Panc1 (cell line): Measurements from ENCODE around the gene SOX5. TPM values are rescaled to one million over a fixed set of nuclear protein-coding genes. Genes with fewer than 3 reads are reported as not detected.
"Not testable (repeated sequence)": the region's sequence is repeated elsewhere in the genome, so short reads cannot be mapped to it uniquely, and the experiment has no call there.

ENCODE experiments used
- ATAC-seq: fragments of 200-7000 bp; cut with Tn5 transposase; 2 replicates; pipeline ENCODE4 v1.9.1; 2020; ENCODE audit warnings: mild to moderate bottlenecking, moderate library complexity
- BruUV-seq: library from RNA; stranded (reverse); fragments of 400-500 nt; replicated peaks from 2 replicates; lab custom pipeline; 2021; lab: Mats Ljungman, UMichigan
- CTCF ChIA-PET: fragments of 300-600 bp; sonication (Branson Sonifier 250); formaldehyde crosslinking; loops from one replicate; lab custom pipeline; 2022; ENCODE audit warnings: antibody characterized with exemption; lab: Charles Lee
- POLR2A ChIA-PET: fragments of 300-600 bp; sonication (Branson Sonifier 250); formaldehyde crosslinking; loops from one replicate; lab custom pipeline; 2022; ENCODE audit warnings: antibody characterized with exemption; lab: Charles Lee
- DNase-seq: peaks from one replicate; pipeline ENCODE4 v3.0.0-alpha.2; 2010; ENCODE audit warnings: low read depth, low spot score
- H3K27ac ChIP-seq: 2 replicates; pipeline ENCODE4 v1.5.1; 2011; ENCODE audit warnings: mild to moderate bottlenecking, low read length, inconsistent platforms
- H3K27me3 ChIP-seq: fragments of 200-500 bp; sonication (Bioruptor generic); 2 replicates; pipeline ENCODE4 v1.6.0; 2014; ENCODE audit warnings: low read length, inconsistent platforms; ENCODE audit not compliant: control insufficient read depth, insufficient read depth
- H3K36me3 ChIP-seq: fragments of 200-500 bp; sonication (Bioruptor generic); 2 replicates; pipeline ENCODE4 v1.5.1; 2014; ENCODE audit warnings: inconsistent platforms, mild to moderate bottlenecking, low read length, moderate library complexity; ENCODE audit not compliant: control insufficient read depth, insufficient read depth
- H3K4me1 ChIP-seq: 2 replicates; pipeline ENCODE4 v1.5.1; 2011; ENCODE audit warnings: inconsistent platforms, mild to moderate bottlenecking, low read length, moderate library complexity; ENCODE audit not compliant: control insufficient read depth, insufficient read depth
- H3K4me3 ChIP-seq, 2 experiments: 2 replicates each; pipeline ENCODE4 v1.5.1; 2011 to 2012; ENCODE audit warnings: low read depth in 2 of 2, low read length in 2 of 2, mild to moderate bottlenecking in 2 of 2, inconsistent platforms in 1 of 2, moderate library complexity in 1 of 2
- H3K9me3 ChIP-seq: fragments of 200-500 bp; sonication (Bioruptor generic); 2 replicates; pipeline ENCODE4 v1.5.1; 2014; ENCODE audit warnings: low read depth, mild to moderate bottlenecking, inconsistent platforms, low read length, moderate library complexity; ENCODE audit not compliant: control insufficient read depth, insufficient read depth
- CTCF ChIP-seq: fragments of 450-650 bp; IDR thresholded peaks from 2 replicates; pipeline ENCODE4 v1.5.1; 2017; ENCODE audit warnings: mild to moderate bottlenecking
- POLR2AphosphoS5 ChIP-seq: IDR thresholded peaks from 2 replicates; pipeline ENCODE4 v1.6.1; 2012; ENCODE audit warnings: mild to moderate bottlenecking, low read depth, low read length, moderate library complexity
- SIN3A ChIP-seq: IDR thresholded peaks from 2 replicates; pipeline ENCODE4 v1.6.1; 2012; ENCODE audit warnings: low read depth, mild to moderate bottlenecking, low read length, moderate library complexity, borderline replicate concordance; ENCODE audit not compliant: insufficient read depth
- TCF7L2 ChIP-seq: IDR thresholded peaks from 2 replicates; pipeline ENCODE4 v1.6.1; 2011; ENCODE audit warnings: mild to moderate bottlenecking, low read depth, low read length, inconsistent platforms
- in situ Hi-C: cut with HindIII; loops from 2 replicates; pipeline ENCODE4 v1.10.0; 2016; ENCODE audit warnings: low sequenced_read_pairs, low pct_unique_long_range_greater_than_20kb
- intact Hi-C: fragments of 100-400 bp; cut with micrococcal nuclease; formaldehyde crosslinking; loops from one replicate; pipeline ENCODE4 v1.10.0; 2022; ENCODE audit not compliant: unreplicated experiment
- total RNA-seq: library from RNA; stranded (reverse); gene quantifications from one replicate; pipeline ENCODE4 v1.2.1, GENCODE V29; 2021; ENCODE audit not compliant: unreplicated experiment
- TF ChIP-seq, protein P1 (sequence below), 2 experiments: IDR thresholded peaks; 2 replicates each; pipeline ENCODE4 v1.6.1; 2011 to 2012; ENCODE audit warnings: low read depth in 2 of 2, control low read depth in 1 of 2, low read length in 1 of 2, mild to moderate bottlenecking in 1 of 2, moderate library complexity in 1 of 2; ENCODE audit not compliant: insufficient read depth in 1 of 2

SOX5 gene
- total RNA-seq, 1 experiment from 2014 or later = 0.23 TPM

DNA sequence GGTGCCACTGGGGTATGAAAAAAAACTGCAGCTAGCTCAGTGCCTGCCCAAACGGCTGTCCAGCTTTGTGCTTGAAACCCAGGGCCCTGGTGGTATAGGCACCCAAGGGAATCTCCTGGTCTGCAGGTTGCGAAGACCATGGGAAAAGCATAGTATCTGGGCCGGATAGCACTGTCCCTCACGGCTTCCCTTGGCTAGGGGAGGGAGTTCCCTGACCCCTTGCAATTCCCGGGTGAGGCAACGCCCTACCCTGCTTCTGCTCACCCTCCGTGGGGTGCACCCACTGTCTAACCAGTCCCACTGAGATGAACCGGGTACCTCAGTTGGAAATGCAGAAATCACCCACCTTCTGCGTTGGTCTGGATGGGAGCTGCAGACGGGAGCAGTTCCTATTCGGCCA lies 124.3 kb downstream of the SOX5 start:
- CTCF ChIA-PET, BruUV-seq, H3K4me3 ChIP-seq, intact Hi-C loops, H3K27ac ChIP-seq, ATAC-seq, H3K36me3 ChIP-seq, H3K4me1 ChIP-seq, POLR2A ChIA-PET, H3K27me3 ChIP-seq, H3K9me3 ChIP-seq, DNase-seq, in situ Hi-C loops: not testable (repeated sequence)

DNA sequence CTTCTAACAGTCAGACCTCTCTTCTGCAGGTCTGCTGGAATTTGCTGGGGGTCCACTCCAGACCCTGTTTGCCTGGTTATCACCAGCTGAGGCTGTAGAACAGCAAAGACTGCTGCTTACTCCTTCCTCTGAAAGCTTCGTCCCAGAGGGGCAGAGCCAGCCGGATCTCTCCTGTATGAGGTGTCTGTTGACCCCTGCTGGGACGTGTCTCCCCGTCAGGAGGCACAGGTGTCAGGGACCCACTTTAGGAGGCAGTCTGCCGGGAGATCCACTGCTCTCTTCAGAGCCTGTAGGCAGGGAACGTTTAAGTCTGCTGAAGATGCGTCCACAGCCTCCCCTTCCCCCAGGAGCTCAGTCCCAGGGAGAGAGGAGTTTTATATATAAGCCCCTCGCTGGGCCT lies 125.1 kb downstream of the SOX5 start:
- Histone ChIP-seq H3K27ac (no peak overlapping the region), H3K4me1 (no peaks in the 10 kb centered on the region), H3K27me3 (no peaks in the 10 kb centered on the region), H3K36me3 (no peaks in the 10 kb centered on the region), H3K4me3 (no peak overlapping the region), H3K9me3 (no peaks in the 10 kb centered on the region)
- in situ Hi-C loops (no loop called here), intact Hi-C loops (no loop called here)
- ATAC-seq (no peak), DNase-seq (no peak)
- TF ChIP-seq TCF7L2 (no peak), POLR2AphosphoS5 (no peak), CTCF (no peak), SIN3A (no peak)
- TF ChIP-seq, protein P1, sequence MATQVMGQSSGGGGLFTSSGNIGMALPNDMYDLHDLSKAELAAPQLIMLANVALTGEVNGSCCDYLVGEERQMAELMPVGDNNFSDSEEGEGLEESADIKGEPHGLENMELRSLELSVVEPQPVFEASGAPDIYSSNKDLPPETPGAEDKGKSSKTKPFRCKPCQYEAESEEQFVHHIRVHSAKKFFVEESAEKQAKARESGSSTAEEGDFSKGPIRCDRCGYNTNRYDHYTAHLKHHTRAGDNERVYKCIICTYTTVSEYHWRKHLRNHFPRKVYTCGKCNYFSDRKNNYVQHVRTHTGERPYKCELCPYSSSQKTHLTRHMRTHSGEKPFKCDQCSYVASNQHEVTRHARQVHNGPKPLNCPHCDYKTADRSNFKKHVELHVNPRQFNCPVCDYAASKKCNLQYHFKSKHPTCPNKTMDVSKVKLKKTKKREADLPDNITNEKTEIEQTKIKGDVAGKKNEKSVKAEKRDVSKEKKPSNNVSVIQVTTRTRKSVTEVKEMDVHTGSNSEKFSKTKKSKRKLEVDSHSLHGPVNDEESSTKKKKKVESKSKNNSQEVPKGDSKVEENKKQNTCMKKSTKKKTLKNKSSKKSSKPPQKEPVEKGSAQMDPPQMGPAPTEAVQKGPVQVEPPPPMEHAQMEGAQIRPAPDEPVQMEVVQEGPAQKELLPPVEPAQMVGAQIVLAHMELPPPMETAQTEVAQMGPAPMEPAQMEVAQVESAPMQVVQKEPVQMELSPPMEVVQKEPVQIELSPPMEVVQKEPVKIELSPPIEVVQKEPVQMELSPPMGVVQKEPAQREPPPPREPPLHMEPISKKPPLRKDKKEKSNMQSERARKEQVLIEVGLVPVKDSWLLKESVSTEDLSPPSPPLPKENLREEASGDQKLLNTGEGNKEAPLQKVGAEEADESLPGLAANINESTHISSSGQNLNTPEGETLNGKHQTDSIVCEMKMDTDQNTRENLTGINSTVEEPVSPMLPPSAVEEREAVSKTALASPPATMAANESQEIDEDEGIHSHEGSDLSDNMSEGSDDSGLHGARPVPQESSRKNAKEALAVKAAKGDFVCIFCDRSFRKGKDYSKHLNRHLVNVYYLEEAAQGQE (IDR thresholded peaks at IDR 0.05; ENCODE audit: insufficient read depth in 1 of 2, low read depth in 2 of 2, low read length in 1 of 2) = no peak
- POLR2A ChIA-PET = no interaction called here
- no TSS peak for BruUV-seq
- CTCF ChIA-PET = no interaction called here

DNA sequence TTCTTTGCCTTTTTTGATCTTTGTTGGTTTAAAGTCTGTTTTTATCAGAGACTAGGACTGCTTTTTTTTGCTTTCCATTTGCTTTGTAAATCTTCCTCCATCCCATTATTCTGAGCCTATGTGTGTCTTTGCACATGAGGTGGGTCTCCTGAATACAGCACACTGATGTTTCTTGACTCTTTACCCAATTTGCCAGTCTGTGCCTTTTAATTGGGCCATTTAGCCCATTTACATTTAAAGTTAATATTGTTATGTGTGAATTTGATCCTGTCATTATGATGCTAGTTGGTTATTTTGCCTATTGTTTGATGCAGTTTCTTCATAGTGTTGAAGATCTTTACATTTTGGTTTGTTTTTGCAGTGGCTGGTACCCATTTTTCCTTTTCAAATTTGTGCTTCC lies 126.6 kb downstream of the SOX5 start:
- in situ Hi-C loops, DNase-seq, BruUV-seq, ATAC-seq, H3K36me3 ChIP-seq, intact Hi-C loops, H3K27me3 ChIP-seq, CTCF ChIA-PET, H3K4me1 ChIP-seq, POLR2A ChIA-PET, H3K9me3 ChIP-seq, H3K4me3 ChIP-seq, H3K27ac ChIP-seq: not testable (repeated sequence)
